Fibroblast of lung (primary cell): ENCODE results near the gene EGLN3.

Experiments used
- CTCF ChIP-seq, 2 donors: IDR thresholded peaks in 1 of 2; conservative IDR thresholded peaks in 1 of 2; 1 replicate in 1 of 2; 2 replicates in 1 of 2; pipeline ENCODE4 v1.5.1; 2011 to 2012; ENCODE audit warnings: low read length in 2 of 2, control low read depth in 1 of 2, inconsistent platforms in 1 of 2, low read depth in 1 of 2, mild to moderate bottlenecking in 1 of 2
- EZH2 ChIP-seq: IDR thresholded peaks from 2 replicates; pipeline ENCODE4 v1.5.1; 2012; ENCODE audit warnings: low read length, control low read depth, mild to moderate bottlenecking; ENCODE audit errors: missing control alignments

GRCh38 chr14:33986804-33987203, 35.9 kb upstream of the EGLN3 start:
- TF ChIP-seq CTCF (conservative IDR thresholded peaks at IDR 0.05 in 1 of 2, IDR thresholded peaks at IDR 0.05 in 1 of 2; ENCODE audit: low read depth in 1 of 2, low read length in 2 of 2) (no peak), EZH2 (no peak)
